ENCODE measurements around the gene KLHL3.

The KLHL3 gene

GRCh38 chr5:137739737-137740136 lies 3.8 kb upstream of the KLHL3 start:
- H3K27ac ChIP-seq: no peak overlapping the region
- TF ChIP-seq CTCF (IDR thresholded peaks at IDR 0.05) (no peak), ZFX (IDR thresholded peaks at IDR 0.05; ENCODE audit: borderline replicate concordance) (no peak)

GRCh38 chr5:137738947-137739346 lies 3.1 kb upstream of the KLHL3 start:
- TF ChIP-seq CTCF (IDR thresholded peaks at IDR 0.05) (no peak), ZFX (IDR thresholded peaks at IDR 0.05; ENCODE audit: borderline replicate concordance) (no peak)
- no peak overlapping the region for H3K27ac ChIP-seq

GRCh38 chr5:137737349-137738131 lies 1.7 kb upstream of the KLHL3 start:
- no peak for TF ChIP-seq ZFX (IDR thresholded peaks at IDR 0.05; ENCODE audit: borderline replicate concordance)
- TF ChIP-seq CTCF (IDR thresholded peaks at IDR 0.05): no peak
- H3K27ac ChIP-seq: no peak overlapping the region

- no peak overlapping the region for H3K27ac ChIP-seq
- TF ChIP-seq ZFX (IDR thresholded peaks at IDR 0.05; ENCODE audit: borderline replicate concordance): no peak
- TF ChIP-seq CTCF (IDR thresholded peaks at IDR 0.05): no peak
These were observed 607 bp upstream of the KLHL3 start for GRCh38 chr5:137736496-137736895.

GRCh38 chr5:137734962-137735554 lies 831 bp downstream of the KLHL3 start:
- H3K27ac ChIP-seq: no peak overlapping the region; the same call in 1 of the 2 replicates
- TF ChIP-seq ZFX (IDR thresholded peaks at IDR 0.05; ENCODE audit: borderline replicate concordance): no peak
- no peak for TF ChIP-seq CTCF (IDR thresholded peaks at IDR 0.05)

- H3K27ac ChIP-seq: no peak overlapping the region
These were observed 1.6 kb downstream of the KLHL3 start for GRCh38 chr5:137734331-137734730.

GRCh38 chr5:137733922-137734321 lies 2.0 kb downstream of the KLHL3 start:
- no peak for TF ChIP-seq CTCF (IDR thresholded peaks at IDR 0.05)
- no peak for TF ChIP-seq ZFX (IDR thresholded peaks at IDR 0.05; ENCODE audit: borderline replicate concordance)

More at GRCh38 chr5:137734331-137734730, 1.6 kb downstream of the KLHL3 start:
- no peak for TF ChIP-seq ZFX (IDR thresholded peaks at IDR 0.05; ENCODE audit: borderline replicate concordance)

More at GRCh38 chr5:137733922-137734321, 2.0 kb downstream of the KLHL3 start:
- no peak overlapping the region for H3K27ac ChIP-seq

Data from 22Rv1 (cell line).